Activated effector memory CD4-positive, alpha-beta T cell treated with Interleukin-2 at 50 U/mL for 16 hours (primary cell): ENCODE measurements around the gene ITGB5.
"Not testable (repeated sequence)": the region's sequence is repeated elsewhere in the genome, so short reads cannot be mapped to it uniquely, and the experiment has no call there.

ENCODE experiments used
- DNase-seq: peaks from one replicate; pipeline ENCODE4 v3.0.0-alpha.2; 2020

Gene ITGB5

DNA sequence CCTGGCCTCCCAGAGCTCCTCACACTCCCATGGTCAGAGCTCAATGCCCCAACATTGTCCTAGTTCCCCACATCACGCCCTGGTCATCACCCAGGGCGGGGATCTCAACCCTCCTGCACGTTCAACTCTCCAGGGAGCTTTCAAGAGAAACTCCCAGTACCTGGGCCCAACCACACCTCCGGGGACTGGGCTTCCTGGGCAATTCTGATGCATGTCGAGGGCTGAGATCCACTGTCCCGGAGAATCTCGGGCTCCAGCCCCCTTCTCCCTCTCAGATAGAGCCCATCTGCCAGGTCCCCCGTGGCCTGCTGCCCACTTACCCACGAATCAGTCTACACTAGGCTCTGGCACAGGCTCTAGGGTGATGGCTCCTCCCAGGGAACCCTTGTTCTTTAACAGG, 117.7 kb downstream of the ITGB5 start:
- DNase-seq = no peak

- no peak for DNase-seq
These were observed 118.4 kb downstream of the ITGB5 start for GRCh38 chr3:124768812-124769211.

- no peak for DNase-seq
These were observed 119.5 kb downstream of the ITGB5 start for GRCh38 chr3:124767691-124768090.

DNA sequence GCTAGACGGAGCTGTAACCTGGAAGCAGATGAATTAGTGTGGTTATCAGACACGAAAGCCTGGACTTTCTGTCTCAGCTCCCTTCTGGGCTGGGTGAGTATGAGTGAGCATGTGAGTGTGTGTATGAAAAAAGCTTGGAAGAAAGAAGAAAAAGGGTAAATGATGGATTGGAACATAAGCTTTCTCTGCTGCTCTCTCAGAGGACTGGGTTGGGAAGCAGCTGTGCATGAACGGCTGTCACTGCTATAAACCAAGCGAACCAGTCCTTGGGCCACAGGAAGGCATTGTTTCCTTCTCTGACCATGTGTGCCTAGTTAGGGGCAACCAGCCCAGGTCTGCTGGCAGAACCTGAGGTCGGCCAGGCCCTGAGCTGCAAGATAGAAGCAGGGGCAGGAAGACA, 119.9 kb downstream of the ITGB5 start:
- no peak for DNase-seq

DNA sequence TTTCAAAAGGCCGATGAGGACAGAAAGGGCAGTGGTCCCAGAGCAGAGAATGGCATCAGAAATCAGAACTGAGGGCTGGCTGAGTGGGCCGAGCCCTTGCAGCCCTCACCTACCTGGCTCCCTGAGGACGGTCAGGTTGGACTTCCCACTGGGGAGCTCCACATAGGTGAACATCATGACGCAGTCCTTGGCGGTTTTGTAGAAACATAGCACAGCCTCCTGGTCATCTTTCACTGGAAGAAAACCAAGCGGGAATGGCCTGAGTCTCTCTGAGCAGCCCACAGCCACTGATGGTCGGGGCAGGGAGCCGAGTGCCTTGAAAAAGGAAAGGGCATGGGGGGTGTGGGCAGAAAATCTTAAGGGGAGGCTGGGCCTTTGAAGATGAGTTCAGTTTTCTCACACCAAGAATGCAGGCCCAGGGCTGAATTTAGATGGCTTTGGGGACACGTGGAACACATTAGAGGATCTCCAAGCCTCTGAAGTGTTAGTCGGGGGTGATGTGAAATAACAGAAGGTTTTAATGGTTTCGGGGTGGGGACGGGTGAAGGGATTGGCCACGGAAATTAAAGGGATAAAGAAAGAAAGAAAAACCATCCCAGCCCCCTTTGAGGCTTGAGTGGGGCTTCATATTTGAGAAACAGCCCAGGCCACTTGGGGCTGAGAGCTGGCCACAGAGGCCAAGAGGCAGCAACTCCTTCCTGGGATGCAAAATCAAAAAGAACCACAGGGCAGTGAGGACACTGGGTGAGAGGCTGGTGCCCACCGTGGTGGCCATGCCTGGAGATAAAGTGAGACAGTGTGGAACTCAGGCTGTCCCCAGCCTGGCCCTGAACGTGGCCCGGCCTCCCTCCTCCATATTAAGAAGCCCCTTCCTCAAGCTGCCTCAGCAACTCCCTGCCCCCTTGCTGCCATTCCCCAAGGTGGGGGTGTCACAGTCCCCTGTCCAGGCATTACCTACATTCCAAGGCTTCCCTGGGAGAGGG, 120.8 kb downstream of the ITGB5 start:
- DNase-seq = no peak

DNA sequence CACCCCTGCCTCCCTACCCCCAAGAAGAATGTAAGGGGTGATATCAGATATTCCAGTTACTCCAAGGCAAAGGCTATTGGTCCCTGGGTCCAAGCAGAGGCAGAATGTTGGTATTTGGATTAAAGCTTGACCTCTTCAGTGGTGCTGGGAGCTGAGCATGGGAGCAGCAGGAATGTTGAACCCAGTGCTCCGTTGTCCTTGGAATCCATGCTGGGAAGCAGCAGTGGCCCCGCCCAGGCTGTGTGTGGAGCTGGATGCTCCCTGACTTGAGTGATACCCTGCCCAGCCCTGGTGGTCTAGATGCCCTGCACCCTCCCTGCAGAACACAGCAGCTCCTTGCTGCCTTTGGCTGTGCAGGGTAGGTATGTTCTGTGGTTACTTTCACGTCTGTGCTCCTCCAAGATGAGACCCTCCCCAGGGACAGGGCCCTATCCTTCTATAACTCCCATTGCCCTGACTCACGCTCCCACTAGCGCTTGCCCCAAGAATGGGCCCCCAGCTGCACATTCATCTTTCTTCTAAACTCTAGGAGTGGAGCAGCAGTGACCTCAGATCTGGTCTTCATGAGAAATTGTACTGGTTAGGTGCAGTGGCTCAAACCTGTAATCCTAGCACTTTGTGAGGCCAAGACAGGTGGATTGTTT, 121.8 kb downstream of the ITGB5 start:
- DNase-seq = no peak

DNA sequence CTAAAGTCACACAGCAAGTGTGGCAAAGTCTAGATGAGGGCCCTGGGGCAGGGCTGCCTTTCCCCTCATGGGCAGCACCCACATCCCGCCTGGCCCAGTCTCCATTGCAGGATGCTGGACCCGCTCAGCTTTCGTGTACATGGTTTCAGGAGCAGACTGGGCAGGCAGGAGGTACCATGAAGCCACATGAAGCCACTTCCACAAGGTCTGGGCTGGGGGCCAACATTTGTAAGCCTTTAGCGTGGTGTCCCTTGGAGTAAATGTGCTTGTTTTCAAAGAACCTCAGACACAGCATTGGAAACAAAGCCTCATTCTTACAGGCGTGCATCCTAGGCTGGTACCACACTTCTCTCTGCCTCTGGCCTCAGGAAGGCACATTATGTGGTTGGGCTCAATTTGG, 122.4 kb downstream of the ITGB5 start:
- DNase-seq = no peak

DNA sequence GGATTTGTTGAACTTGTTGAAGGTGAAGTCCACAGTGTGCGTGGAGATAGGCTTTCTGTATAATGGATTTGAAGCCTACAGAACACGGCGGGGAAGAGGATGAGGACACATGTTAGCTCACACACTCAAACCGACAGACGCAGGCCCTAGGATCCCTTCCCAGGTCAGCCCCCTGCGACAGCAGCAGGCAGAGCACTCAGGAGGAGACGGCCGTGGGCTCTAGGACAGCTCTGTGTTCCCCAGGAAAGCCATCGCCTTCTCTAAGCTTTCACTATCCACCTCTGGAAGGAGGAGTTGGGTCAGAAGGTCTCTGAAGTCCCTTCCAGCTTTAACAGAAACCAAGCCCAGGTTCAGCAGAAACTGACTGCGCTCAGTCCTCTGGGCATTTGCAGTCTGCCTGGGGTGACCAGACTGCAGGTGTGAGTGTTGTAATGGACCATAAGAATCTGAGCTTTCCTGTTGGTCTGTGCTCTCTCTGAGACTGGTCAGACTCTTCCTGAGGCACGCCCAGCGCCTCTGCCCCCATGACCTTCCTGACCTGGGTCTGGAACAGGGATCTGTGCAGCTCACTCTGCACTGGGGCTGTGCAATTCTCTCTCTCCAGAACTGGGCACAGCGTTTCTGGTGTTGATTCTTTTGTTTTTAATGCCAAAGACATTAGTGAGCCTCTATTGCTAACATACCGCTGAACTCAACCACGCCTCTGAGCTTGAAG, 123.4 kb downstream of the ITGB5 start:
- DNase-seq = no peak

- DNase-seq = no peak
These were observed 124.0 kb downstream of the ITGB5 start for GRCh38 chr3:124763206-124763605.

GRCh38 chr3:124762661-124763011, 124.5 kb downstream of the ITGB5 start:
- no peak for DNase-seq

DNA sequence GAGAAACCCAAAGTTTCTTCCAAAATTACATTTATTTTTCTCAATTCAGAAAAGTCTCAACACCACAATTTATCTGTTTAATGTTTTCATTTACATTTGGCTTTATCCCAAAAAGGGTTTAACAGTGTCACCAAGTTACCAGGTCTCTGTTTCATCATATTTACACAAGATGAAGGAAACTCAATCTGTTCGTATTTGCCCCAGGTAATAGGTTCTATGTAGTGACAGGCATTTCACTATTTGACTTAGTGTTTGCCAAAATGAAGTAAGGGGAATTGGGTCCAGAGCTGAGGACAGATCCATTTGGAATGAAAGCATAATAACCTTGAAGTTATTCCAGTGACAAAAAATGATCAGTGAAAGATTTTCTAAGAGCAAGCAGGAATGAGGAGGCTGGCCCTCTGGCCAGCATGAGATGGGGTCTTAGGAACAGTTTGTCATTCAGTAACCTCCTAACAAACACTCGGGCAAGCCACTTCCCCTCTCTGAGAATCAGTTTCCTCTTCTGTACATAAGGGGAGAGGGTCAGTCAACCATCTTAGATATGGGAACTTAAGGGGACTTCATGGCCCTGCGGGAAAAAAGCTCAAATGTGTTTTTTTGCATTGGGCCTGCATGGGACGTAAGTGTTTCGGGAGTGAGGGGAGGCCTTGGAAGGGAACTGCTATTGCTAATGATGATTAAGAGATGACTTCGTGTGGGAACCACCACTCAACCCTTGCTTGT, 125.1 kb downstream of the ITGB5 start:
- no peak for DNase-seq

DNA sequence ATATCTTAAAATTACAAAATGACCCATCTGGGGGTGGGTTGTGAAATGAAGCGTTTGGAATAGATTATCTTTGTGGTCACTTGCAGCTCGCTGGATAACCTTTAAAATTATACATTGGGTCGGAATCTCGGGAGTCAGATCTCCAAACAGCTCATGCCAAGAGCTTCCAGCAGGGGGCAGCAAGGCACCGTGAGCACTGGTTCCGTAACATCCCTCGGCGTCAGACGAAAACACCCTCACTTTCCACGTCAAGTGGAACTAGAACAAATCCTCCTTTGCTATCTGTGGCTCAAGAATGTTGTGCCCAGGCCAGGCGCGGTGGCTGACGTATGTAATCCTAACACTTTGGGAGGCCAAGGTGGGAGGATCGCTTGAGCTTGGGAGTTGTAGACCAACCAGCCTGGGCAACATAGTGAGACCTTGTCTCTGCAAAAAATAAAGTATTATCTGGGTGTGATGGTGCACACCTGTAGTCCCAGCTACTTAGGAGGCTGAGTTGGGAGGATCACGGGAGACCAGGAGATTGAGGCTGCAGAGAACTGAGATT, 125.8 kb downstream of the ITGB5 start:
- peak; percentile 57 for DNase-seq

DNA sequence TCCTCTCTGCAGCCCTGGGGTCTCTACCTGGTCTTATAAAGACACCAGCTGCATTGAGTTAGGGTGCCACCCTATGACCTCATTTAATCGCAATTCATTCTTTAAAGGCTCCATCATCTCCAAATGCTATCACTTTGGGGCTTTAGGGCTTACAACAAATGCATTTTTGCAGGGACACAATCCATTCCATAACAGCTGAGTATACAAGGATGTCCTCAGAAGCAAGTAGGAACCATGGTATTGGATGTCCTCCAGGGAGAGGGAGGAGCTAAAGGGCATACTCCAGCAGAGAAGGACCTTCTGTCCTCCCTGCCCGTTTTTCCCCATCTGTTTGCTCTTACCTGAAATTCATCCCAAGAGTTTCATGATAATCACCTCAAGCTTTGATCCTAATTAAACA, 126.6 kb downstream of the ITGB5 start:
- no peak for DNase-seq

- DNase-seq = no peak
These were observed 127.3 kb downstream of the ITGB5 start for GRCh38 chr3:124759666-124760401.

DNA sequence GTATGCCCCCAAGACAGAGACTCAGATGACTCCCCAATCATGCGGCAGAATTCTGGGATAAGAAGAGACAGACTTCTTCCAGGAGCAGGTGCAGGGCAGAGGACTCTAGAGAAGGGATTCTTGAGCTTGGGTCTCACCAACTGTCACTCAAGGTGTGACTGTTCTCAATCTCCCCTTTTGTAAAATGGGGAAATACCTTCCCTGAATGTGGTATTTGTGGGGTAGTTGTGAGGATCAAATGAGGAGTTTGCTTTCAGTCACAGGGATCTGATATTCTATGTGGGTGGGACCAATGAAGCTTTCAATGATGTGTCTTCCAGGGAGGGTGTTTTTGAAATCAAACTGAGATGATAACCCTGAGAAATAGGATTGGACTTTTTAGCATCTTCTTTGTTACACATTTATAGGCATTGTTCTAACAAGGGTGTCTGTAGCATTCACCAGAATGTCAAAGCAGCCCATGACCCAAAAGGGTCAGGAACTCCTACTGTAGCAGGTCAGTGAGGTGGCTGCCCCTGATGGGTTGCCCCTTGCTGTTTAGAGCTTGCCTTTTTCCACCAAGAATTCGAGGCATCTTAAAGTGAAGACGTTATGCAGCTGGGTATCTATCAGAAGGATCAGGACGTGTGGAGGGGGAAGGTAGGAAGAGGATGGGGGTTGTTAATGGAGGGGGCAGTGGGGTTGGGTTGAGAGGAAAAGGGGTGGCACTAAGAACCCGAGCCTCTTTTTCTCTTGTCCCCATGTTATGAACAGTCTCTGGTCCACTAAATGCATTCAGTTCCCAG, 128.1 kb downstream of the ITGB5 start:
- no peak for DNase-seq

- not testable (repeated sequence) for DNase-seq
These were observed 129.2 kb downstream of the ITGB5 start for GRCh38 chr3:124757926-124758325.

- DNase-seq = no peak
These were observed 135.1 kb downstream of the ITGB5 start for GRCh38 chr3:124752051-124752450.

DNA sequence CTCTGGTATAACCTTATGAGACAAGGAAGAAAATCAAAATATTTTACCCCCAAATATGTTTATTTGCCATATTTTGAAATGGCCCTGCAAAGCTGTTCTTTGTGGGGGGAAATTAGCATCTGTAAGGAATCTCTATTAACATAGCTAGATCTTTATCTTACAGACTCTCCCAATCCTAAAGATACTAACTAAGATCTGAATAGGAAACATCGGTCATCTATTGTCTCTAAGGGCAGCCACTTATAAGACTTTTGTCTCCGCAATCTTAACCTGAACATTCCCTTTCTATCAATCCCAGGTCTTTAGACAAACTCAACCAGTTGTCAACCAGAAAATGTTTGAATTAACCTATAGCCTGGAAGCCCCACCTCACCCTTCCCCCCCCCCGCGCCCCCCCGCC, 135.7 kb downstream of the ITGB5 start:
- no peak for DNase-seq

DNA sequence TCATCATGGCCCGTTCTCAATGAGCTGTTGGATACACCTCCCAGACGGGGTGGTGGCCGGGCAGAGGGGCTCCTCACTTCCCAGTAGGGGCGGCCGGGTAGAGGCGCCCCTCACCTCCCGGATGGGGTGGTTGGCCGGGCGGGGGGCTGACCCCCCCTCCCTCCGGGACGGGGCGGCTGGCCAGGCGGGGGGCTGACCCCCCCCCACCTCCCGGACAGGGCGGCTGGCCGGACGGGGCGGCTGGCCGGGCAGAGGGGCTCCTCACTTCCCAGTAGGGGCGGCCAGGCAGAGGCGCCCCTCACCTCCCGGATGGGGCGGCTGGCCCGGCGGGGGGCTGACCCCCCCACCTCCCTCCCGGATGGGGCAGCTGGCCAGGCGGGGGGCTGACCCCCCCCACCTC, 137.3 kb downstream of the ITGB5 start:
- DNase-seq = not testable (repeated sequence)

DNA sequence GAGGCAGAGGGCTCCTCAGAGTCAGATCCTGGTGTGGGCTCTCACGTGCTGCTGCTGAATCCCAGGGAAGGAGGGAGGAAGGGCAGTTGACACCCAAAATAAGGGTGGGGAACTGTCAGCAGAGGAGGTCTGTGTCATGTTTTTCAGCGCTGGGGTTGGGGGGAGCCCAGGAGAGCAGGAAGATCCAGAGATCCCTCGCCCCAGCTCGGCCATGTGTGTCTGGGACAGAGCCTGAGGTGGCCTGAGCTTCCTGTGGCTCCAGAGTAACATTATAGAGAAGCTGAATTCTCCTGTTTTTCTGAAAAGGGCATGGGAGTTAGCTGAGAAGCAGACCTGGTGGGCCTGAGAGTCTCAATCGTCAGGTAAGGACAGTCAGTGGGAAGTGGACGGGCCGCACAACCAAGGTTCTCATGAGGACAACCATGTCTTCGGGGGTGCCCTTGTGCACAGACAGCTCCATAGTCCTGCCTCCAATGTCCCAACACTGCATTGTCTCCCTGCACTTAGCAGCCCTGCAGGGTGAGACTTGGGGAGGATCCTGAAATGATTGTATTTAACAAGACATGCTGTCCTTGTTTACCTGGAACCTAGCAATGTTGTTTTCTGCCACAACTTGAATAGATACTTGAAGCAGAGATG, 138.5 kb downstream of the ITGB5 start:
- DNase-seq = no peak
